NT2/D1 (cell line): ENCODE data around the gene ALG12.

Experiments used
- DNase-seq: peaks from one replicate; pipeline ENCODE4 v3.0.0-alpha.2; 2011; ENCODE audit warnings: low read depth, low spot score
- H3K27me3 ChIP-seq: 2 replicates; pipeline ENCODE4 v1.6.0; 2011; ENCODE audit warnings: mild to moderate bottlenecking; ENCODE audit not compliant: insufficient read length, insufficient read depth
- H3K36me3 ChIP-seq: 2 replicates; pipeline ENCODE4 v1.6.1; 2011; ENCODE audit warnings: mild to moderate bottlenecking, low read length, mixed read lengths; ENCODE audit not compliant: insufficient read depth, insufficient read length
- H3K4me1 ChIP-seq: 2 replicates; pipeline ENCODE4 v1.5.1; 2011; ENCODE audit not compliant: insufficient read depth, insufficient read length
- H3K4me3 ChIP-seq: 2 replicates; pipeline ENCODE4 v1.5.1; 2011; ENCODE audit warnings: low read depth; ENCODE audit not compliant: insufficient read length
- H3K9ac ChIP-seq: 2 replicates; pipeline ENCODE4 v1.6.0; 2011; ENCODE audit warnings: low read depth; ENCODE audit not compliant: insufficient read length
- H3K9me3 ChIP-seq: 2 replicates; pipeline ENCODE4 v1.5.1; 2011; ENCODE audit warnings: mild to moderate bottlenecking, low read length; ENCODE audit not compliant: insufficient read depth
- SUZ12 ChIP-seq: IDR thresholded peaks from 2 replicates; pipeline ENCODE4 v1.6.1; 2011; ENCODE audit not compliant: insufficient read length, insufficient read depth; ENCODE audit errors: extremely low read depth
- YY1 ChIP-seq: IDR thresholded peaks from 2 replicates; pipeline ENCODE4 v1.6.1; 2011; ENCODE audit not compliant: insufficient read length, insufficient read depth
- ZNF274 ChIP-seq: IDR thresholded peaks from 2 replicates; pipeline ENCODE4 v1.6.1; 2011; ENCODE audit warnings: mild to moderate bottlenecking, low read depth, low read length

Gene ALG12

DNA sequence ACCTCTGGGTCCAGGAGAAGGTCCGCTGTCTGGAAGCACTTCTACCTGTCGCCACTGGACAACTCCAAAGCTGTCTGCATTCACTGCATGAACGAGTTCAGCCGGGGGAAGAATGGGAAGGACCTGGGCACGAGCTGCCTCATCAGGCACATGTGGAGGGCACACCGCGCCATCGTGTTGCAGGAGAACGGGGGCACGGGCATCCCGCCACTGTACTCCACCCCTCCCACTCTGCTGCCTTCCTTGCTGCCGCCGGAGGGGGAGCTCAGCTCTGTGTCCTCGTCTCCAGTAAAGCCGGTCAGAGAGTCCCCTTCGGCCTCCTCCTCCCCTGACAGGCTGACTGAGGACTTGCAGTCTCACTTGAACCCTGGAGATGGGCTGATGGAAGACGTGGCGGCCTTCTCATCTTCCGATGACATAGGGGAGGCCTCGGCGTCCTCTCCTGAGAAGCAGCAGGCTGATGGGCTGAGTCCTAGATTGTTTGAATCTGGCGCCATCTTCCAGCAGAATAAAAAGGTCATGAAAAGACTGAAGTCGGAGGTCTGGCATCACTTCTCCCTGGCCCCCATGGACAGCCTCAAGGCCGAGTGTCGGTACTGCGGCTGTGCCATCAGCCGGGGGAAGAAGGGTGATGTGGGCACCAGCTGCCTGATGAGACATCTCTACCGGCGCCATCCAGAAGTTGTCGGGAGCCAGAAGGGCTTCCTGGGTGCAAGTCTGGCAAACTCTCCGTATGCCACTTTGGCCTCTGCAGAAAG, 33.6 kb downstream of the ALG12 start:
- no peak for TF ChIP-seq YY1
- TF ChIP-seq ZNF274: no peak
- TF ChIP-seq SUZ12: no peak
- no peak for DNase-seq
- Histone ChIP-seq H3K4me1 (no peaks in the 10 kb centered on the region), H3K4me3 (no peak overlapping the region), H3K9ac (no peak overlapping the region), H3K27me3 (no peaks in the 10 kb centered on the region), H3K36me3 (peaks cover 71% of the 10 kb centered on the region), H3K9me3 (peaks cover 12% of the 10 kb centered on the region; the same call in 1 of the 2 replicates)

DNA sequence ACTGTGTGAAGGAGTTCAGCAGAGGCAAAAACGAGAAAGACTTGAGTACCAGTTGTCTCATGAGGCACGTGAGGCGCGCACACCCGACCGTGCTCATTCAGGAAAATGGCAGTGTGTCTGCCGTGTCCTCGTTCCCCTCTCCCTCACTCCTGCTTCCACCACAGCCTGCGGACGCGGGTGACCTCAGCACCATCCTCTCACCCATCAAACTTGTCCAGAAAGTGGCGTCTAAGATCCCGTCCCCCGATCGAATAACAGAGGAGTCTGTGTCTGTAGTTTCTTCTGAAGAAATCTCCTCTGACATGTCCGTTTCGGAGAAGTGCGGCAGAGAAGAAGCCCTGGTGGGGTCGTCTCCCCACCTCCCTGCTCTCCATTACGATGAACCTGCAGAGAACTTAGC, 34.2 kb downstream of the ALG12 start:
- H3K9me3 ChIP-seq: peaks cover 6% of the 10 kb centered on the region; the same call in 1 of the 2 replicates
- H3K4me3 ChIP-seq: no peak overlapping the region
- peaks cover 65% of the 10 kb centered on the region for H3K36me3 ChIP-seq
- TF ChIP-seq ZNF274 (no peak), SUZ12 (no peak), YY1 (no peak)
- H3K9ac ChIP-seq: no peak overlapping the region
- no peaks in the 10 kb centered on the region for H3K4me1 ChIP-seq
- no peak for DNase-seq
- no peaks in the 10 kb centered on the region for H3K27me3 ChIP-seq

DNA sequence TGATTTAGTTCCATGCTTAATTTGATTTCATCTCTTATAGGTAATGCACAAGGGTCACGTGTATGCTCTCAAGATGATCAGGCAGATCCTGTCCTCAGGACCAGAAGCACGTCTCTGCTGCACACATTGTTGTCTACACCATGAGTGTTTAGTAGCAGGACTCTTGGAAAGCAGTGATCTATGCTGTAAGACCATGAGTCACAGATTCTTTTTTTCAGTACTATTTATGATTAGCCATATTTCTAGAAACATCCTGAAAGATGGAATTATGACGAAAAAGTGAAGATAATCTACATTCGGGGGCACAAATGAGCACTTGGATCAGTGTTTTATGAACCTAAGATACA, 35.0 kb downstream of the ALG12 start:
- TF ChIP-seq SUZ12: no peak
- no peak for TF ChIP-seq ZNF274
- TF ChIP-seq YY1: no peak
- H3K27me3 ChIP-seq: no peaks in the 10 kb centered on the region
- H3K9me3 ChIP-seq: no peaks in the 10 kb centered on the region
- DNase-seq: no peak
- no peak overlapping the region for H3K9ac ChIP-seq
- H3K36me3 ChIP-seq: peaks cover 57% of the 10 kb centered on the region
- H3K4me1 ChIP-seq: no peaks in the 10 kb centered on the region
- no peak overlapping the region for H3K4me3 ChIP-seq

DNA sequence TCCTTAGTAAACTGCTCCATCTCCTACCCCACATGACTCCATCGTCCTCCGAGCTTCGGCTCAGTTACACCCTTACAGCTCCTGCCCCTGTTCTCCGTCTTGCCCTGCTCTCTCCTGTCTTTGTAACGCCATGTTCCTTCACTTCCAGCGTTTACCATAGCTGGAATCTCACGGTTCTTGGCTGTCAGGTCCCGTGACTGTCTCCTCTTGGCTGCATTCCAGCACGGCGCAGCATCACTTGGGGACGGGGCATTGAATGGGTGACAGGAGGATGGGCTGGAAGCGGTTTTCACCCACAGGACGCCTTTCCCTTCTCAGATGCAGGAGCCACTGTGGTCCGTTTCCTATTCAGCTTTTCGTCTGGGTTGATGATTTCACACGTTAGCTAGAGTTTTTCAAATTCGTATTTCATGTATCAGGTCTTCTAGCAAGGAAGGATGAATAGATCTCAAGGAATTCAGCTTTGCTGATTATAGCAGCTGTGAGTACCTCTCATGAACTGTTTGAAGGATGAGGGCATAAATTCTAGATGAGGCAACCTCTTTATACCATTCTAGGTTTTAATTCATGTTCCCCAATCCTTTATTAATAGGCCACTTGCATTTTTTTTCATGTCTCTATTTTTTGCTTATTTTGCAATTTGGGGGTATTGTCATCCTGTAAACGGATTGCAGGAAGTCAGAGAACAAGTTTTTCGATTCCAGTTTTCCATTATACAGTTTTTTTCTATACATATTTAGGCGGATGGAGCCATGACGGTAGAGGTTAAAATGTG, 35.5 kb downstream of the ALG12 start:
- H3K27me3 ChIP-seq: no peaks in the 10 kb centered on the region
- TF ChIP-seq ZNF274 (no peak), SUZ12 (no peak), YY1 (no peak)
- no peak overlapping the region for H3K4me3 ChIP-seq
- H3K4me1 ChIP-seq: no peaks in the 10 kb centered on the region
- no peak for DNase-seq
- H3K9ac ChIP-seq: no peak overlapping the region
- no peaks in the 10 kb centered on the region for H3K9me3 ChIP-seq
- peaks cover 52% of the 10 kb centered on the region for H3K36me3 ChIP-seq

DNA sequence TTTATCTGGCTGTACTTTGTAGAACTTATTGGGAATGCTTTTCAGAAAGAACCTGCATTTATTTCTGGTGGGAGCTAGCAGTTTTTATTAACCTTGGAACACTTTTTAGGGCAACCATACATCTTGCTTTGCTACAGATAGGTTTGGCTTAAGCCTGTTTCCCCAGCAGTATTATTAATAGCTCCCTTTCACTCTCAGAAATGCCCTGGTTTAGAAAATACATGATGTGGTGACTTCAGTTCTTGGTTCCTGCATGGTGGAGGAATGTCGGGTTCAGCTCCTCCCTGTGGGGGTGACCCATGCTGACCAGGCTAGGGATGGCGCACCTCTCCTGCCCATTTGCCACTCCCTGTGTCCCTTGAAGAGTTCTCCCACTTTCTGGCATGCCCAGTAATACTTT, 36.4 kb downstream of the ALG12 start:
- peaks cover 48% of the 10 kb centered on the region for H3K36me3 ChIP-seq

DNA sequence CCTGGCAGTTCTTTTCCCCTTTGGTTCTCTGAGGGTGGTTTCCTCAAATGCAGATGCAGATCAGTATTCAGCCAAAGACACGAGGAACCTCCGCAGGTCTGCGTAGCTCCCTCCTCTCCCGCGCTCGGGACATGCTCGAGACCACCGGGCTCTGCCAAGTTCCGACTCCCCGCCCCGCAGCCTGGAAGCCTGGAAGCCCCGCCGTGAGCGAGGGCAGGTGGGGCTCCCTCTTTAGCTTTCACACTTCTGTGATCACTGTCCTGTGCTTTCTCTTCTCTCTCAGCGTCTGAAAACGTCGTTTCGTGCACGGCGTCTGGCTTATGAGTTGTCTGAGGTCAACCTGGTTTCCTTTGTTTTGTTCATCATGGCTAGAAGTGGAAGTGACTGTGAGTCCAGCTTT, 38.0 kb downstream of the ALG12 start:
- H3K4me3 ChIP-seq: no peak overlapping the region
- no peaks in the 10 kb centered on the region for H3K9me3 ChIP-seq
- no peak overlapping the region for H3K9ac ChIP-seq
- H3K36me3 ChIP-seq: peaks cover 32% of the 10 kb centered on the region
- no peaks in the 10 kb centered on the region for H3K4me1 ChIP-seq
- no peak for DNase-seq
- TF ChIP-seq YY1 (no peak), ZNF274 (no peak), SUZ12 (no peak)
- H3K27me3 ChIP-seq: no peaks in the 10 kb centered on the region

More for the DNA sequence above, 36.4 kb downstream of the ALG12 start:
- Histone ChIP-seq H3K9me3 (no peaks in the 10 kb centered on the region), H3K9ac (no peak overlapping the region), H3K4me1 (no peaks in the 10 kb centered on the region), H3K27me3 (no peaks in the 10 kb centered on the region), H3K4me3 (no peak overlapping the region)
- no peak for TF ChIP-seq SUZ12
- no peak for TF ChIP-seq ZNF274
- TF ChIP-seq YY1: no peak
- DNase-seq: no peak

DNA sequence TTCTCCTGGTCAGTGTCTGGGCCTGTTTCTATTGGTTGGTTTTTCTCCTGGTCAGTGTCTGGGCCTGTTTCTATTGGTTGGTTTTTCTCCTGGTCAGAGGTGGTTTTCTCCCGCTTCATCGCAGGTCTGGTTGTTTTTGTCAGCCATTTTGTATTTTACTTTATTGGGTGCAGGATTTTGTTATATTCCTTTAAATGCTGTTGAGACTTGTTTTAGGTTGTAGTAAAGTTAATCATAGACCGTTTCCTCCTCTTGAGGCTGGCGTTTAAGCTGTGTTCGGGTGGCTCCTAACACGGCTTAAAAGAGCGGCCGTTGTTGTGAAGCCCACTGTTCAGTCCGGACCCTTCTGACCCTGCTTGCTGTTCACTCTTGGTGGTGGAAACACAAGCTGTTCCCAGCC, 38.4 kb downstream of the ALG12 start:
- H3K4me3 ChIP-seq: no peak overlapping the region
- no peaks in the 10 kb centered on the region for H3K9me3 ChIP-seq
- no peaks in the 10 kb centered on the region for H3K27me3 ChIP-seq
- no peak for TF ChIP-seq SUZ12
- no peak overlapping the region for H3K9ac ChIP-seq
- peaks cover 28% of the 10 kb centered on the region for H3K36me3 ChIP-seq
- no peak for DNase-seq
- no peaks in the 10 kb centered on the region for H3K4me1 ChIP-seq

DNA sequence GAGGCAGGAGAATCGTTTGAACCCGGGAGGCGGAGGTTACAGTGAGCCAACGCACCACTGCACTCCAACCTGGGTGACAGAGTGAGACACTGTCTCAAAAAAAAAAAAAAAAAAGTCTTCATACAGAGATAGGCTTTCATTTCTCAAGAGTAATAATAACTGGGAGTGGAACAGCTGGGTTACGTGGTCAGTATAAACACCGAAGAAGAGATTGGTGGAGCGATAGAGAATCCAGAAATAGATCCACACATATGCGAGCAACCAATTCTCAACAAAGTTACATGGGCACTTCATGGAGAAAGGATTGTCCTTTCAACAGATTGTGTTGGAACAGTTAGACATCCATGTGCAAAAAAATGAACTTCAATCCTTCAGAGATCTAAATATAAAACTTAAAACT, 40.0 kb downstream of the ALG12 start:
- H3K9me3 ChIP-seq: no peaks in the 10 kb centered on the region
- no peak overlapping the region for H3K9ac ChIP-seq
- no peak overlapping the region for H3K4me3 ChIP-seq
- TF ChIP-seq YY1 (no peak), SUZ12 (no peak), ZNF274 (no peak)
- no peak for DNase-seq
- H3K27me3 ChIP-seq: no peaks in the 10 kb centered on the region
- peaks cover 12% of the 10 kb centered on the region for H3K36me3 ChIP-seq
- no peaks in the 10 kb centered on the region for H3K4me1 ChIP-seq
